A549 (cell line): ENCODE measurements around the gene DOLPP1. TPM values are rescaled to one million over a fixed set of nuclear protein-coding genes. Genes with fewer than 3 reads are reported as not detected.

ENCODE experiments used
- ATAC-seq, 2 experiments: fragments of 200-7000 bp in 1 of 2; fragments of >200 bp in 1 of 2; cut with Nextera tagmentation in 1 of 2; cut with Tn5 transposase in 1 of 2; 3 replicates each; pipeline versions ENCODE4 v1.8.0 to v1.9.1; 2018 to 2020; ENCODE audit warnings: mild to moderate bottlenecking in 1 of 2, moderate library complexity in 1 of 2
- CTCF ChIA-PET: fragments of 300-600 bp; sonication (Branson Sonifier 250); formaldehyde crosslinking; extraction: SDS; loops from one replicate; lab custom pipeline; 2021; ENCODE audit warnings: antibody characterized with exemption, inconsistent platforms; lab: Yijun Ruan, JAX
- POLR2A ChIA-PET: fragments of 350-600 bp; formaldehyde crosslinking; extraction: SDS; loops from one replicate; lab custom pipeline; 2021; ENCODE audit warnings: antibody characterized with exemption, inconsistent platforms; lab: Yijun Ruan, JAX
- DNase-seq, 2 experiments: peaks; one replicate each; pipeline versions ENCODE4 v3.0.0 to v3.0.0-alpha.2; 2011 to 2016; ENCODE audit warnings: low read depth in 1 of 2, low spot score in 1 of 2
- FAIRE-seq: peaks from 2 replicates; lab custom pipeline; 2011; peaks lifted over from hg19 to GRCh38; lab: Jason Lieb, UNC
- H3K27ac ChIP-seq, 2 experiments: fragments of >200 bp; sonication (Bioruptor Twin); formaldehyde crosslinking; 3 replicates each; pipeline ENCODE4 v1.5.1; 2016 to 2017
- H3K4me1 ChIP-seq: fragments of >200 bp; sonication (Bioruptor Twin); formaldehyde crosslinking; 3 replicates; pipeline ENCODE4 v1.6.1; 2016
- H3K4me2 ChIP-seq: fragments of >200 bp; sonication (Bioruptor Twin); formaldehyde crosslinking; 3 replicates; pipeline ENCODE4 v1.6.1; 2016
- H3K4me3 ChIP-seq: fragments of >200 bp; sonication (Bioruptor Twin); formaldehyde crosslinking; 3 replicates; pipeline ENCODE4 v1.5.1; 2016
- H3K9me3 ChIP-seq: fragments of >200 bp; sonication (Bioruptor Twin); formaldehyde crosslinking; 3 replicates; pipeline ENCODE4 v1.6.1; 2016
- CHD2 ChIP-seq: fragments of 150-350 bp; IDR thresholded peaks from 2 replicates; pipeline ENCODE4 v1.6.1; 2014; ENCODE audit warnings: low read length; ENCODE audit not compliant: partially characterized antibody
- EHF ChIP-seq: fragments of 250-450 bp; sonication (Bioruptor Pico); IDR thresholded peaks from 2 replicates; pipeline ENCODE4 v1.5.0; 2020; ENCODE audit warnings: mild to moderate bottlenecking
- FOSB ChIP-seq: fragments of 250-450 bp; sonication (Bioruptor Pico); IDR thresholded peaks from 2 replicates; pipeline ENCODE4 v1.5.0; 2020; ENCODE audit warnings: mild to moderate bottlenecking, moderate library complexity
- FOXS1 ChIP-seq: fragments of 250-450 bp; sonication (Bioruptor Pico); IDR thresholded peaks from 2 replicates; pipeline ENCODE4 v1.5.0; 2020; ENCODE audit warnings: mild to moderate bottlenecking, moderate library complexity
- GATA3 ChIP-seq: IDR thresholded peaks from 2 replicates; pipeline ENCODE4 v1.6.1; 2012; ENCODE audit warnings: borderline replicate concordance
- HEYL ChIP-seq: fragments of 250-450 bp; sonication (Bioruptor Pico); IDR thresholded peaks from 2 replicates; pipeline ENCODE4 v1.8.0; 2021; ENCODE audit warnings: mild to moderate bottlenecking, moderate library complexity
- HOXA7 ChIP-seq: fragments of 250-450 bp; sonication (Bioruptor Pico); IDR thresholded peaks from 2 replicates; pipeline ENCODE4 v1.5.0; 2020; ENCODE audit warnings: mild to moderate bottlenecking, moderate library complexity
- HOXB13 ChIP-seq: fragments of 250-450 bp; sonication (Bioruptor Pico); IDR thresholded peaks from 2 replicates; pipeline ENCODE4 v1.5.0; 2020; ENCODE audit warnings: low read depth, mild to moderate bottlenecking, moderate library complexity
- HOXB5 ChIP-seq: fragments of 250-450 bp; sonication (Bioruptor Pico); IDR thresholded peaks from 2 replicates; pipeline ENCODE4 v1.5.0; 2020; ENCODE audit warnings: mild to moderate bottlenecking, moderate library complexity
- JUN ChIP-seq, 2 experiments: fragments of >200 bp; sonication (Bioruptor Twin); formaldehyde crosslinking; IDR thresholded peaks; 2 replicates in 1 of 2; 3 replicates in 1 of 2; pipeline ENCODE4 v1.6.1; 2016 to 2017
- KDM1A ChIP-seq: fragments of 200-600 bp; sonication (generic); IDR thresholded peaks from 2 replicates; pipeline ENCODE4 v1.6.1; 2016; ENCODE audit warnings: low read depth, mild to moderate bottlenecking
- MAZ ChIP-seq: fragments of 150-350 bp; IDR thresholded peaks from 2 replicates; pipeline ENCODE4 v1.6.1; 2014; ENCODE audit warnings: antibody characterized with exemption, low read depth, low read length, borderline replicate concordance
- NPAS2 ChIP-seq: fragments of 250-450 bp; sonication (Bioruptor Pico); IDR thresholded peaks from 2 replicates; pipeline ENCODE4 v1.8.0; 2022; ENCODE audit warnings: mild to moderate bottlenecking, moderate library complexity, borderline replicate concordance
- PHF8 ChIP-seq: fragments of 200-600 bp; sonication (generic); IDR thresholded peaks from 2 replicates; pipeline ENCODE4 v1.6.1; 2016; ENCODE audit warnings: low read depth, mild to moderate bottlenecking, antibody characterized with exemption, moderate library complexity, borderline replicate concordance
- POLR2A ChIP-seq: IDR thresholded peaks from 2 replicates; pipeline ENCODE4 v1.6.1; 2012; ENCODE audit warnings: mild to moderate bottlenecking, low read length
- RFX5 ChIP-seq: fragments of 450-650 bp; IDR thresholded peaks from 2 replicates; pipeline ENCODE4 v1.7.1; 2014; ENCODE audit warnings: antibody characterized with exemption, mild to moderate bottlenecking, moderate library complexity
- SREBF2 ChIP-seq: fragments of 450-650 bp; IDR thresholded peaks from 2 replicates; pipeline ENCODE4 v1.6.1; 2014; ENCODE audit warnings: mild to moderate bottlenecking, moderate library complexity
- TFCP2L1 ChIP-seq: fragments of 250-450 bp; sonication (Bioruptor Pico); IDR thresholded peaks from 2 replicates; pipeline ENCODE4 v1.5.0; 2021; ENCODE audit warnings: mild to moderate bottlenecking
- TP53 ChIP-seq: fragments of 250-450 bp; sonication (Bioruptor Pico); IDR thresholded peaks from 2 replicates; pipeline ENCODE4 v1.5.0; 2021; ENCODE audit warnings: mild to moderate bottlenecking, moderate library complexity
- ZNF302 ChIP-seq: fragments of 250-450 bp; sonication (Bioruptor Pico); IDR thresholded peaks from 2 replicates; pipeline ENCODE4 v1.9.0; 2021; ENCODE audit warnings: inconsistent platforms, mild to moderate bottlenecking, moderate library complexity
- ZSCAN20 ChIP-seq: fragments of 250-450 bp; sonication (Bioruptor Pico); IDR thresholded peaks from 2 replicates; pipeline ENCODE4 v1.8.0; 2022; ENCODE audit warnings: mild to moderate bottlenecking, moderate library complexity
- WGBS: methylation state at CpG from one replicate; pipeline ENCODE4 v1.1.6; 2017; ENCODE audit errors: missing lambda C conversion rate; 5-methylcytosine and 5-hydroxymethylcytosine counted together
- polyA minus RNA-seq: library from RNA; depleted of rRNA, polyadenylated mRNA; stranded (reverse); fragments of >200 nt; gene quantifications from 2 replicates; pipeline ENCODE4 v1.2.3, GENCODE V29; 2011; rRNA and poly(A)+ RNA removed
- polyA plus RNA-seq, 4 experiments: library from polyadenylated mRNA; depleted of rRNA in 3 of 4; stranded (reverse); fragments of >200 nt; fragmentation: RNase III in 1 of 4; extraction: RNeasy Plus Mini Kit Qiagen cat#74134 plus additional on column Dnase treatment in 1 of 4; gene quantifications; 2 replicates in 3 of 4; 3 replicates in 1 of 4; pipeline ENCODE4 v1.2.3, GENCODE V29; 2011 to 2017
- TF ChIP-seq, protein P1 (sequence below): fragments of 450-650 bp; IDR thresholded peaks from 2 replicates; pipeline ENCODE4 v1.6.1; 2014; ENCODE audit warnings: antibody characterized with exemption
- TF ChIP-seq, protein P2 (sequence below): IDR thresholded peaks from 2 replicates; pipeline ENCODE4 v1.6.1; 2012; ENCODE audit warnings: low read depth, borderline replicate concordance
- TF ChIP-seq, protein P3 (sequence below): fragments of 200-600 bp; sonication (generic); IDR thresholded peaks from 2 replicates; pipeline ENCODE4 v1.6.1; 2016; ENCODE audit warnings: antibody characterized with exemption, mild to moderate bottlenecking, moderate library complexity
- TF ChIP-seq, protein P4 (sequence below): IDR thresholded peaks from 2 replicates; pipeline ENCODE4 v1.6.1; 2012
- TF ChIP-seq, protein P5 (sequence below): IDR thresholded peaks from 2 replicates; pipeline ENCODE4 v1.6.1; 2012
- TF ChIP-seq, protein P6 (sequence below): fragments of 250-450 bp; sonication (Bioruptor Pico); IDR thresholded peaks from 2 replicates; pipeline ENCODE4 v1.5.0; 2020; ENCODE audit warnings: low read depth, mild to moderate bottlenecking, moderate library complexity
- TF ChIP-seq, protein P7 (sequence below): fragments of >200 bp; sonication (Bioruptor Twin); formaldehyde crosslinking; IDR thresholded peaks from 3 replicates; pipeline ENCODE4 v1.5.1; 2016

Gene DOLPP1, protein sequence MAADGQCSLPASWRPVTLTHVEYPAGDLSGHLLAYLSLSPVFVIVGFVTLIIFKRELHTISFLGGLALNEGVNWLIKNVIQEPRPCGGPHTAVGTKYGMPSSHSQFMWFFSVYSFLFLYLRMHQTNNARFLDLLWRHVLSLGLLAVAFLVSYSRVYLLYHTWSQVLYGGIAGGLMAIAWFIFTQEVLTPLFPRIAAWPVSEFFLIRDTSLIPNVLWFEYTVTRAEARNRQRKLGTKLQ
- polyA plus RNA-seq (2011; rRNA removed): 25.6 and 31.4 TPM in 2 replicates
- 37.1 and 43.6 TPM in 2 replicates for polyA plus RNA-seq (2012; cell fraction: cytosol; rRNA removed)
- polyA plus RNA-seq (2012; cell fraction: nucleus; rRNA removed): 48.5 and 52.7 TPM in 2 replicates
- polyA plus RNA-seq (2017; fragmentation: RNase III; extraction: RNeasy Plus Mini Kit Qiagen cat#74134 plus additional on column Dnase treatment): 21.8 to 23.5 TPM (median 22.2 TPM) in 3 replicates
- polyA minus RNA-seq: 21.0 and 23.0 TPM in 2 replicates

DNA sequence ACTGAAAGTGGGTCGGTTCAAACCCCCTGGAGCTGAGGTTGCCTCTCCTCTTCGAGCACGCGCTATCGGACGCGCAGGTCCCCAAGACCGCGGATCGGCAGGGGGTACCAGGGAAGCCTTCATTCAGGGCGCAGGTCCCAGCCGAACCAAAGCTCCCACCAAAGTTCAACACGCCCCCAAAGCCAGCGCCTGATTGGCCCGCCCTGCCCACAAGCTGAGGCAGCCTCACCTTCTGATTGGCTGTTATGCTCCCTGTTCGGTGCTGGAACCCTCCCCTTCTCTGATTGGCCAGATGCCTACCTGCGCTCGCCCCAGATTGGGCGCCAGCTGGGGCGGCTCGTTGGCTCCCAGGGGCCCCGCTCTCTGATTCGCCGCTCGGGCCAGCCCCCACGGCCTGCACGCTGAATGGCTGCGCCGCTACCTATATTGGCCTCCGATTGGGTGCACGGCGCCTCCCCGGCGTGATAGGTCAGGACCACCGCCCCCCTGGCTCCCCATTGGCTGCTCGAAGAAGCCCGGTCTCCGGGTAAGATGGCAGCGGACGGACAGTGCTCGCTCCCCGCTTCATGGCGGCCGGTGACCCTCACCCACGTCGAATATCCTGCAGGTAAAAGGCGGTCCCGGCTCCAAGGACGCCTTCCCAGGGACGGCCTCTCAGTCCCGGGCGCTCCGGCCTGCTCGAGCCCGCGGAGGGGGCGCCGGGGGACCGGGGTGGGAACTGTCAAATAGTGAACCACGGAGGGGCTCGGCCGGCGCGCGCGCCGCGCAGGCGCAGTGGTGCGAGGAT is at the start of gene DOLPP1:
Gene DOLPP1, plus strand, starts transcription at position 511 of the 787 bp plus-strand sequence. Its CDS starts 21 bp downstream, at position 532.
- Histone ChIP-seq H3K4me2 (peak within 1 kb of the TSS; percentile 99), H3K9me3 (no peaks in the 10 kb centered on the region), H3K4me3 (peak within 1 kb of the TSS; percentile 78), H3K27ac (peak within 1 kb of the TSS; percentile 90 to 94), H3K4me1 (peaks cover 18% of the 10 kb centered on the region; the same call in 2 of the 3 replicates)
- FAIRE-seq: no peak
- ATAC-seq: peak; percentile 96 to 98
- WGBS: 1% methylated on average over 22 of the region's 70 CpGs
- POLR2A ChIA-PET: interaction anchor here (0.6 to 1.9 kb wide), 12 partner anchors 9 to 545 kb away, joined by 3 to 8 read pairs (median 4); partner anchors contain the start of genes MIGA2, NTMT1 and SH3GLB2
- peak; percentile 99 to 100 for DNase-seq
- CTCF ChIA-PET: interaction anchor here (0.6 to 1.9 kb wide), 5 partner anchors 14 to 302 kb away, joined by 3 to 9 read pairs (median 4); no protein-coding TSS in a partner anchor
- TF ChIP-seq RFX5: peak; percentile 95
- no peak for TF ChIP-seq FOSB (CRISPR knock-in tag)
- TF ChIP-seq, protein P1, sequence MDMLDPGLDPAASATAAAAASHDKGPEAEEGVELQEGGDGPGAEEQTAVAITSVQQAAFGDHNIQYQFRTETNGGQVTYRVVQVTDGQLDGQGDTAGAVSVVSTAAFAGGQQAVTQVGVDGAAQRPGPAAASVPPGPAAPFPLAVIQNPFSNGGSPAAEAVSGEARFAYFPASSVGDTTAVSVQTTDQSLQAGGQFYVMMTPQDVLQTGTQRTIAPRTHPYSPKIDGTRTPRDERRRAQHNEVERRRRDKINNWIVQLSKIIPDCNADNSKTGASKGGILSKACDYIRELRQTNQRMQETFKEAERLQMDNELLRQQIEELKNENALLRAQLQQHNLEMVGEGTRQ: peak; percentile 65
- TF ChIP-seq MAZ: no peak; the same call in 1 of the 2 replicates
- no peak; the same call in 1 of the 2 replicates for TF ChIP-seq PHF8
- TF ChIP-seq ZSCAN20 (CRISPR knock-in tag): peak; percentile 96
- TF ChIP-seq FOXS1 (CRISPR knock-in tag): peak; percentile 99
- TF ChIP-seq, protein P2, sequence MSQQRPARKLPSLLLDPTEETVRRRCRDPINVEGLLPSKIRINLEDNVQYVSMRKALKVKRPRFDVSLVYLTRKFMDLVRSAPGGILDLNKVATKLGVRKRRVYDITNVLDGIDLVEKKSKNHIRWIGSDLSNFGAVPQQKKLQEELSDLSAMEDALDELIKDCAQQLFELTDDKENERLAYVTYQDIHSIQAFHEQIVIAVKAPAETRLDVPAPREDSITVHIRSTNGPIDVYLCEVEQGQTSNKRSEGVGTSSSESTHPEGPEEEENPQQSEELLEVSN: 0 out of 2 replicates have a peak, but pooled peaks have one; percentile 38
- TF ChIP-seq EHF (CRISPR knock-in tag): peak; percentile 98
- TF ChIP-seq NPAS2 (CRISPR knock-in tag): peak; percentile 92
- TF ChIP-seq POLR2A: peak; percentile 60
- TF ChIP-seq, protein P3, sequence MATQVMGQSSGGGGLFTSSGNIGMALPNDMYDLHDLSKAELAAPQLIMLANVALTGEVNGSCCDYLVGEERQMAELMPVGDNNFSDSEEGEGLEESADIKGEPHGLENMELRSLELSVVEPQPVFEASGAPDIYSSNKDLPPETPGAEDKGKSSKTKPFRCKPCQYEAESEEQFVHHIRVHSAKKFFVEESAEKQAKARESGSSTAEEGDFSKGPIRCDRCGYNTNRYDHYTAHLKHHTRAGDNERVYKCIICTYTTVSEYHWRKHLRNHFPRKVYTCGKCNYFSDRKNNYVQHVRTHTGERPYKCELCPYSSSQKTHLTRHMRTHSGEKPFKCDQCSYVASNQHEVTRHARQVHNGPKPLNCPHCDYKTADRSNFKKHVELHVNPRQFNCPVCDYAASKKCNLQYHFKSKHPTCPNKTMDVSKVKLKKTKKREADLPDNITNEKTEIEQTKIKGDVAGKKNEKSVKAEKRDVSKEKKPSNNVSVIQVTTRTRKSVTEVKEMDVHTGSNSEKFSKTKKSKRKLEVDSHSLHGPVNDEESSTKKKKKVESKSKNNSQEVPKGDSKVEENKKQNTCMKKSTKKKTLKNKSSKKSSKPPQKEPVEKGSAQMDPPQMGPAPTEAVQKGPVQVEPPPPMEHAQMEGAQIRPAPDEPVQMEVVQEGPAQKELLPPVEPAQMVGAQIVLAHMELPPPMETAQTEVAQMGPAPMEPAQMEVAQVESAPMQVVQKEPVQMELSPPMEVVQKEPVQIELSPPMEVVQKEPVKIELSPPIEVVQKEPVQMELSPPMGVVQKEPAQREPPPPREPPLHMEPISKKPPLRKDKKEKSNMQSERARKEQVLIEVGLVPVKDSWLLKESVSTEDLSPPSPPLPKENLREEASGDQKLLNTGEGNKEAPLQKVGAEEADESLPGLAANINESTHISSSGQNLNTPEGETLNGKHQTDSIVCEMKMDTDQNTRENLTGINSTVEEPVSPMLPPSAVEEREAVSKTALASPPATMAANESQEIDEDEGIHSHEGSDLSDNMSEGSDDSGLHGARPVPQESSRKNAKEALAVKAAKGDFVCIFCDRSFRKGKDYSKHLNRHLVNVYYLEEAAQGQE: peak; percentile 72
- peak; percentile 79; the same call in 1 of the 2 replicates for TF ChIP-seq KDM1A
- TF ChIP-seq TP53: peak; percentile 98; the same call in 1 of the 2 replicates
- peak; percentile 98; the same call in 1 of the 2 replicates for TF ChIP-seq HEYL (CRISPR knock-in tag)
- TF ChIP-seq, protein P4, sequence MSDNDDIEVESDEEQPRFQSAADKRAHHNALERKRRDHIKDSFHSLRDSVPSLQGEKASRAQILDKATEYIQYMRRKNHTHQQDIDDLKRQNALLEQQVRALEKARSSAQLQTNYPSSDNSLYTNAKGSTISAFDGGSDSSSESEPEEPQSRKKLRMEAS: peak; percentile 26
- TF ChIP-seq ZNF302: peak; percentile 92; the same call in 1 of the 2 replicates
- TF ChIP-seq HOXA7: peak; percentile 23; the same call in 1 of the 2 replicates
- TF ChIP-seq CHD2: peak; percentile 45
- TF ChIP-seq, protein P5, sequence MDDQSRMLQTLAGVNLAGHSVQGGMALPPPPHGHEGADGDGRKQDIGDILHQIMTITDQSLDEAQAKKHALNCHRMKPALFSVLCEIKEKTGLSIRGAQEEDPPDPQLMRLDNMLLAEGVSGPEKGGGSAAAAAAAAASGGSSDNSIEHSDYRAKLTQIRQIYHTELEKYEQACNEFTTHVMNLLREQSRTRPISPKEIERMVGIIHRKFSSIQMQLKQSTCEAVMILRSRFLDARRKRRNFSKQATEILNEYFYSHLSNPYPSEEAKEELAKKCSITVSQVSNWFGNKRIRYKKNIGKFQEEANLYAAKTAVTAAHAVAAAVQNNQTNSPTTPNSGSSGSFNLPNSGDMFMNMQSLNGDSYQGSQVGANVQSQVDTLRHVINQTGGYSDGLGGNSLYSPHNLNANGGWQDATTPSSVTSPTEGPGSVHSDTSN: peak; percentile 97
- TF ChIP-seq, protein P6, sequence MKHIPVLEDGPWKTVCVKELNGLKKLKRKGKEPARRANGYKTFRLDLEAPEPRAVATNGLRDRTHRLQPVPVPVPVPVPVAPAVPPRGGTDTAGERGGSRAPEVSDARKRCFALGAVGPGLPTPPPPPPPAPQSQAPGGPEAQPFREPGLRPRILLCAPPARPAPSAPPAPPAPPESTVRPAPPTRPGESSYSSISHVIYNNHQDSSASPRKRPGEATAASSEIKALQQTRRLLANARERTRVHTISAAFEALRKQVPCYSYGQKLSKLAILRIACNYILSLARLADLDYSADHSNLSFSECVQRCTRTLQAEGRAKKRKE (CRISPR knock-in tag): peak; percentile 99
- peak; percentile 99 for TF ChIP-seq HOXB5 (CRISPR knock-in tag)
- TF ChIP-seq GATA3: no peak
- TF ChIP-seq SREBF2: no peak
- TF ChIP-seq JUN (IDR thresholded peaks at IDR 0.05): peak; percentile 24 to 59; a peak in 2 of 5 replicates
- TF ChIP-seq TFCP2L1 (CRISPR knock-in tag): peak; percentile 98
- TF ChIP-seq, protein P7, sequence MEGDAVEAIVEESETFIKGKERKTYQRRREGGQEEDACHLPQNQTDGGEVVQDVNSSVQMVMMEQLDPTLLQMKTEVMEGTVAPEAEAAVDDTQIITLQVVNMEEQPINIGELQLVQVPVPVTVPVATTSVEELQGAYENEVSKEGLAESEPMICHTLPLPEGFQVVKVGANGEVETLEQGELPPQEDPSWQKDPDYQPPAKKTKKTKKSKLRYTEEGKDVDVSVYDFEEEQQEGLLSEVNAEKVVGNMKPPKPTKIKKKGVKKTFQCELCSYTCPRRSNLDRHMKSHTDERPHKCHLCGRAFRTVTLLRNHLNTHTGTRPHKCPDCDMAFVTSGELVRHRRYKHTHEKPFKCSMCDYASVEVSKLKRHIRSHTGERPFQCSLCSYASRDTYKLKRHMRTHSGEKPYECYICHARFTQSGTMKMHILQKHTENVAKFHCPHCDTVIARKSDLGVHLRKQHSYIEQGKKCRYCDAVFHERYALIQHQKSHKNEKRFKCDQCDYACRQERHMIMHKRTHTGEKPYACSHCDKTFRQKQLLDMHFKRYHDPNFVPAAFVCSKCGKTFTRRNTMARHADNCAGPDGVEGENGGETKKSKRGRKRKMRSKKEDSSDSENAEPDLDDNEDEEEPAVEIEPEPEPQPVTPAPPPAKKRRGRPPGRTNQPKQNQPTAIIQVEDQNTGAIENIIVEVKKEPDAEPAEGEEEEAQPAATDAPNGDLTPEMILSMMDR: no peak
- peak; percentile 99 for TF ChIP-seq HOXB13 (CRISPR knock-in tag)
